B cell (primary cell): ENCODE results near the gene RASGRF2. TPM values are rescaled to one million over a fixed set of nuclear protein-coding genes. Genes with fewer than 3 reads are reported as not detected.

ENCODE experiments used
- ATAC-seq: fragments of 200-7000 bp; cut with Tn5 transposase; one replicate; pipeline ENCODE4 v1.10.0; 2021; ENCODE audit warnings: low read depth, mild to moderate bottlenecking, moderate number of reproducible peaks, moderate library complexity
- CTCF ChIA-PET: fragments of 350-600 bp; sonication (Branson Sonifier 250); formaldehyde crosslinking; loops from one replicate; lab custom pipeline; 2021; ENCODE audit warnings: antibody characterized with exemption, inconsistent platforms; lab: Charles Lee
- POLR2A ChIA-PET: fragments of 350-600 bp; sonication (Branson Sonifier 250); formaldehyde crosslinking; loops from one replicate; lab custom pipeline; 2021; ENCODE audit warnings: antibody characterized with exemption; lab: Charles Lee
- DNase-seq: peaks from one replicate; pipeline ENCODE4 v3.0.0; 2013
- H2AFZ ChIP-seq: 2 replicates; pipeline ENCODE4 v1.6.1; 2012; ENCODE audit warnings: mild to moderate bottlenecking, low read depth, low read length; ENCODE audit not compliant: insufficient read depth, poor library complexity, severe bottlenecking
- H3K27ac ChIP-seq, 2 donors: 1 replicate in 1 of 2; 2 replicates in 1 of 2; pipeline ENCODE4 v1.5.1; 2012 to 2013; ENCODE audit warnings: low read length in 2 of 2, mild to moderate bottlenecking in 2 of 2, moderate library complexity in 1 of 2
- H3K27me3 ChIP-seq, 4 experiments: fragments of 200-600 bp in 1 of 4; sonication (generic) in 1 of 4; replicated peaks in 1 of 4; 1 replicate in 2 of 4; 2 replicates in 2 of 4; pipeline versions ENCODE4 v1.6.1 to v1.7.0; 2013 to 2016; ENCODE audit warnings: low read length in 3 of 4, mild to moderate bottlenecking in 2 of 4, mixed read lengths in 1 of 4, moderate library complexity in 1 of 4; ENCODE audit not compliant: insufficient read depth in 4 of 4, control insufficient read depth in 3 of 4; ENCODE audit errors: control extremely low read depth in 1 of 4
- H3K36me3 ChIP-seq, 2 experiments: replicated peaks in 1 of 2; 1 replicate in 1 of 2; 2 replicates in 1 of 2; pipeline versions ENCODE4 v1.6.1 to v1.7.1; 2013; ENCODE audit warnings: low read length in 1 of 2; ENCODE audit not compliant: insufficient read depth in 2 of 2, control insufficient read depth in 1 of 2; ENCODE audit errors: control extremely low read depth in 1 of 2, extremely low read depth in 1 of 2
- H3K4me1 ChIP-seq, 2 donors: fragments of 200-600 bp in 1 of 2; sonication (generic) in 1 of 2; 1 replicate in 1 of 2; 2 replicates in 1 of 2; pipeline versions ENCODE4 v1.5.1 to v1.6.1; 2013 to 2017; ENCODE audit warnings: low read length in 2 of 2; ENCODE audit not compliant: control insufficient read depth in 2 of 2, insufficient read depth in 2 of 2
- H3K4me2 ChIP-seq: replicated peaks from 2 replicates; pipeline ENCODE3; 2012; ENCODE audit warnings: mild to moderate bottlenecking, low read depth, low read length; ENCODE audit not compliant: poor library complexity, severe bottlenecking
- H3K4me3 ChIP-seq, 5 experiments: fragments of 200-600 bp in 1 of 5; sonication (generic) in 1 of 5; 1 replicate in 3 of 5; 2 replicates in 2 of 5; pipeline versions ENCODE4 v1.5.1 to v1.7.0; 2011 to 2016; ENCODE audit warnings: low read length in 4 of 5, mild to moderate bottlenecking in 4 of 5, low read depth in 2 of 5, control low read depth in 1 of 5, moderate library complexity in 1 of 5; ENCODE audit not compliant: insufficient read depth in 1 of 5; ENCODE audit errors: control extremely low read depth in 1 of 5, extremely low read depth in 1 of 5
- H3K79me2 ChIP-seq: fragments of 200-600 bp; sonication (generic); one replicate; pipeline ENCODE4 v1.6.0; 2016; ENCODE audit warnings: low read length; ENCODE audit not compliant: control insufficient read depth, insufficient read depth
- H3K9ac ChIP-seq: fragments of 200-600 bp; sonication (generic); 2 replicates; pipeline ENCODE4 v1.6.1; 2017; ENCODE audit warnings: mild to moderate bottlenecking, low read length, moderate library complexity
- H3K9me3 ChIP-seq, 3 donors: one replicate each; pipeline versions ENCODE4 v1.6.1 to v1.7.1; 2013; ENCODE audit warnings: low read length in 2 of 3; ENCODE audit not compliant: control insufficient read depth in 2 of 3, insufficient read depth in 1 of 3; ENCODE audit errors: control extremely low read depth in 1 of 3
- H4K20me1 ChIP-seq: 2 replicates; pipeline ENCODE4 v1.6.0; 2012; ENCODE audit warnings: mild to moderate bottlenecking, low read length; ENCODE audit not compliant: insufficient read depth, control insufficient read depth, poor library complexity, severe bottlenecking
- H3K27ac Mint-ChIP-seq: one replicate; pipeline ENCODE4 v1.8.0; 2021; ENCODE audit warnings: mixed read lengths
- H3K27me3 Mint-ChIP-seq: one replicate; pipeline ENCODE4 v1.8.0; 2021; ENCODE audit warnings: mixed read lengths
- H3K4me1 Mint-ChIP-seq: one replicate; pipeline ENCODE4 v1.8.0; 2021; ENCODE audit warnings: mixed read lengths
- H3K4me3 Mint-ChIP-seq: one replicate; pipeline ENCODE4 v1.8.0; 2021; ENCODE audit warnings: mixed read lengths
- H3K9me3 Mint-ChIP-seq: one replicate; pipeline ENCODE4 v1.8.0; 2022; ENCODE audit warnings: mixed read lengths; ENCODE audit not compliant: insufficient read depth
- CTCF ChIP-seq: fragments of 200-600 bp; IDR thresholded peaks from one replicate; pipeline ENCODE4 v1.8.0; 2022; ENCODE audit warnings: antibody characterized with exemption, mild to moderate bottlenecking
- EZH2 ChIP-seq: IDR thresholded peaks from 2 replicates; pipeline ENCODE4 v1.6.1; 2012; ENCODE audit warnings: borderline replicate concordance, low read depth, mild to moderate bottlenecking, moderate library complexity, low read length; ENCODE audit not compliant: insufficient read depth, poor library complexity, severe bottlenecking
- WGBS: methylation state at CpG from one replicate; pipeline ENCODE4 v1.1.5; 2013; ENCODE audit warnings: missing lambda C conversion rate; ENCODE audit not compliant: insufficient coverage; 5-methylcytosine and 5-hydroxymethylcytosine counted together
- intact Hi-C: fragments of 100-400 bp; cut with micrococcal nuclease; formaldehyde crosslinking; loops from one replicate; pipeline ENCODE4 v1.10.0; 2022
- polyA plus RNA-seq: library from polyadenylated mRNA; depleted of rRNA; stranded (reverse); fragments of >200 nt; gene quantifications from 2 replicates; pipeline ENCODE4 v1.2.3, GENCODE V29; 2012
- total RNA-seq, 2 donors: library from RNA; stranded (reverse); fragments of 120-200 nt in 1 of 2; gene quantifications; 1 replicate in 1 of 2; 2 replicates in 1 of 2; pipeline versions ENCODE4 v1.2.3 to v1.2.4, GENCODE V29; 2013 to 2022

Gene RASGRF2
- total and polyA plus RNA-seq, 2 donors (not counting 1 experiment from before 2014, with no cell fraction given) = 0.04 to 0.37 TPM

GRCh38 chr5:81172710-81173109 lies 212.5 kb downstream of the RASGRF2 start:
- Mint-ChIP-seq H3K9me3 (no peaks in the 10 kb centered on the region), H3K27me3 (peaks cover 32% of the 10 kb centered on the region), H3K4me3 (no peak overlapping the region), H3K27ac (no peak overlapping the region), H3K4me1 (no peaks in the 10 kb centered on the region)
- H3K4me1 ChIP-seq = no peaks in the 10 kb centered on the region
- TF ChIP-seq CTCF (no peak), EZH2 (no peak)
- H3K9ac ChIP-seq = no peak overlapping the region
- intact Hi-C loops = no loop called here
- CTCF ChIA-PET = no interaction called here
- POLR2A ChIA-PET = no interaction called here
- no peaks in the 10 kb centered on the region for H4K20me1 ChIP-seq
- no CpG with 5 or more reads among the region's 3 CpGs for WGBS
- no peak overlapping the region for H3K4me3 ChIP-seq
- no peak overlapping the region for H3K27ac ChIP-seq
- H2AFZ ChIP-seq = no peak overlapping the region
- no peak for ATAC-seq
- no peaks in the 10 kb centered on the region for H3K9me3 ChIP-seq
- H3K79me2 ChIP-seq = no peaks in the 10 kb centered on the region
- DNase-seq = no peak
- H3K4me2 ChIP-seq = no peak overlapping the region
- no peaks in the 10 kb centered on the region for H3K36me3 ChIP-seq
- peaks cover 0 to 5% (median 2%) of the 10 kb centered on the region in 4 experiments for H3K27me3 ChIP-seq

GRCh38 chr5:81177061-81177460 lies 216.9 kb downstream of the RASGRF2 start:
- no peaks in the 10 kb centered on the region for H3K9me3 Mint-ChIP-seq
- H2AFZ ChIP-seq = no peak overlapping the region
- H4K20me1 ChIP-seq = no peaks in the 10 kb centered on the region
- DNase-seq = no peak
- no peak overlapping the region for H3K4me3 Mint-ChIP-seq
- H3K4me2 ChIP-seq = no peak overlapping the region
- peaks cover 7 to 11% of the 10 kb centered on the region in 2 donors for H3K4me1 ChIP-seq
- H3K27me3 ChIP-seq = peaks cover 0 to 5% (median 0%) of the 10 kb centered on the region in 4 experiments
- no peak overlapping the region for H3K27ac Mint-ChIP-seq
- intact Hi-C loops = no loop called here
- TF ChIP-seq CTCF (no peak), EZH2 (no peak)
- no peak overlapping the region for H3K27ac ChIP-seq
- ATAC-seq = no peak
- no peak overlapping the region for H3K4me3 ChIP-seq
- CTCF ChIA-PET = interaction anchor here (0.7 kb wide), 1 partner anchor 425 kb away, joined by 3 read pairs; no protein-coding TSS in a partner anchor
- no CpG with 5 or more reads among the region's 3 CpGs for WGBS
- H3K9ac ChIP-seq = no peak overlapping the region
- H3K4me1 Mint-ChIP-seq = peaks cover 9% of the 10 kb centered on the region
- no peaks in the 10 kb centered on the region for H3K9me3 ChIP-seq
- peaks cover 11% of the 10 kb centered on the region for H3K27me3 Mint-ChIP-seq
- POLR2A ChIA-PET = no interaction called here
- H3K79me2 ChIP-seq = no peaks in the 10 kb centered on the region
- no peaks in the 10 kb centered on the region for H3K36me3 ChIP-seq
